IgD-negative memory B cell (primary cell): ENCODE measurements around the gene PHOX2A. TPM values are rescaled to one million over a fixed set of nuclear protein-coding genes. Genes with fewer than 3 reads are reported as not detected.

Source experiments
- H3K27ac Mint-ChIP-seq, 3 donors: one replicate each; pipeline ENCODE4 v1.8.0; 2020 to 2022; ENCODE audit warnings: mild to moderate bottlenecking in 3 of 3, mixed read lengths in 3 of 3, moderate library complexity in 1 of 3
- H3K27me3 Mint-ChIP-seq: one replicate; pipeline ENCODE4 v1.8.0; 2021; ENCODE audit warnings: mixed read lengths
- H3K36me3 Mint-ChIP-seq: one replicate; pipeline ENCODE4 v1.8.0; 2020; ENCODE audit warnings: mild to moderate bottlenecking, mixed read lengths
- H3K4me1 Mint-ChIP-seq, 3 donors: one replicate each; pipeline ENCODE4 v1.8.0; 2020 to 2022; ENCODE audit warnings: mixed read lengths in 3 of 3, mild to moderate bottlenecking in 1 of 3
- H3K4me3 Mint-ChIP-seq, 4 donors: one replicate each; pipeline ENCODE4 v1.8.0; 2020 to 2022; ENCODE audit warnings: mild to moderate bottlenecking in 4 of 4, mixed read lengths in 4 of 4, moderate library complexity in 3 of 4
- H3K9me3 Mint-ChIP-seq, 3 donors: one replicate each; pipeline ENCODE4 v1.8.0; 2020 to 2021; ENCODE audit warnings: mixed read lengths in 3 of 3, mild to moderate bottlenecking in 1 of 3
- polyA plus RNA-seq: library from polyadenylated mRNA; unstranded; fragments of 300-500 nt; fragmentation: Illumina TruSeq; gene quantifications from one replicate; pipeline ENCODE4 v1.2.3, GENCODE V29; 2021

Gene PHOX2A
- polyA plus RNA-seq, 1 donor from 2014 or later, result not detected

DNA sequence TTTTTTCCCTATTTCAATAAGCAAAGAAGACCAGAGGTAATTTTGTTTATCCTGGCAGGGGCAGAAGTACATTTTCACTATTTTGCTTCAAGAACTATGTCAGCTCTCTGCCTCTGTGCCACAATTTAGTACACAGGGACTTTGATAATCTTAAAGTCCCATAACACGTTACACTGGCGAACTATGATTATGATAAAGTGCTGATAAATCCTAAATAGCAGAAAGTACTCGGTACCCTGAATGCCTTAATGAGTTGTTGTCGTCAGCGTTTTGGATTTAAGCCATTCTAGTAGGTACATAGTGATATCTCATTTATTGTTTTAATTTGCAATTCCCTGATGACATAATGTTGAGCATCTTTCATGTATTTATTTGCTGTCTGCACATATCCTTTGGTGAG lies 16.6 kb upstream of the PHOX2A start:
- H3K27ac Mint-ChIP-seq, result no peak overlapping the region
- no peaks in the 10 kb centered on the region for H3K4me1 Mint-ChIP-seq
- no peak overlapping the region for H3K4me3 Mint-ChIP-seq
- peaks cover 8% of the 10 kb centered on the region for H3K27me3 Mint-ChIP-seq
- peaks cover 2% of the 10 kb centered on the region for H3K36me3 Mint-ChIP-seq
- peaks cover 0 to 6% (median 0%) of the 10 kb centered on the region in 3 donors for H3K9me3 Mint-ChIP-seq

- Mint-ChIP-seq H3K36me3 (peaks cover 2% of the 10 kb centered on the region), H3K4me1 (peaks cover 0 to 2% (median 0%) of the 10 kb centered on the region in 3 donors), H3K9me3 (peaks cover 0 to 6% (median 0%) of the 10 kb centered on the region in 3 donors)
Measured at GRCh38 chr11:72259490-72259889, 15.5 kb upstream of the PHOX2A start.

GRCh38 chr11:72257570-72257969 lies 13.6 kb upstream of the PHOX2A start:
- H3K4me3 Mint-ChIP-seq, result no peak overlapping the region
- H3K4me1 Mint-ChIP-seq, result peaks cover 0 to 2% (median 1%) of the 10 kb centered on the region in 3 donors
- peaks cover 0 to 2% (median 0%) of the 10 kb centered on the region in 3 donors for H3K9me3 Mint-ChIP-seq
- no peak overlapping the region for H3K27ac Mint-ChIP-seq
- H3K36me3 Mint-ChIP-seq, result peaks cover 2% of the 10 kb centered on the region
- peaks cover 6% of the 10 kb centered on the region for H3K27me3 Mint-ChIP-seq

More at GRCh38 chr11:72259490-72259889, 15.5 kb upstream of the PHOX2A start:
- Mint-ChIP-seq H3K27me3 (peaks cover 7% of the 10 kb centered on the region), H3K4me3 (no peak overlapping the region), H3K27ac (no peak overlapping the region)

- Mint-ChIP-seq H3K27ac (no peak overlapping the region), H3K4me3 (no peak overlapping the region), H3K27me3 (peaks cover 11% of the 10 kb centered on the region), H3K36me3 (no peaks in the 10 kb centered on the region), H3K9me3 (no peaks in the 10 kb centered on the region), H3K4me1 (peaks cover 0 to 2% (median 1%) of the 10 kb centered on the region in 3 donors)
Measured at GRCh38 chr11:72254299-72254993, 10.5 kb upstream of the PHOX2A start.

- Mint-ChIP-seq H3K27ac (peak overlapping the region in 1 of 3 donors; percentile 47), H3K4me3 (no peak overlapping the region), H3K4me1 (peaks cover 0 to 2% (median 1%) of the 10 kb centered on the region in 3 donors), H3K27me3 (peaks cover 11% of the 10 kb centered on the region), H3K9me3 (no peaks in the 10 kb centered on the region), H3K36me3 (no peaks in the 10 kb centered on the region)
Measured at GRCh38 chr11:72253392-72253791, 9.4 kb upstream of the PHOX2A start.

DNA sequence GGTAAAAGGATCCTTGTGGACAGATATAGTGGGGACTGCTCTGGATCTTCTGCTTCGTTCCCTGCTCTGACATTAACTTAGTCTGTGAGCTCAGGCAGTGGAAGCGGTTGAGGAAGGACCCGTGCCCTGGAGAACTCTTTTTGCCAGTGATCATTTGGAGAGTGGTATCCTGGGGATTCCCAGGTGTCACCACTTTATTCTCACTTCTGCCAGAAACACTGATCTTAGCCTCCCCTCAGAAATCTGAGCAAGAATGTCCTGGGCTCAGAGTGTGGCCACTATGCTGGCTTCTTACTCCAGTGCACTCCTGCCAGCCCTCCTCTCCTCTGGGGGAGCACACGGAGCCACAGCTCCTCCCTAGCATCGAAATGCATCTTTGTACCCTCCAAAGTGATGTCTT lies 7.6 kb upstream of the PHOX2A start:
- Mint-ChIP-seq H3K27me3 (peaks cover 11% of the 10 kb centered on the region), H3K4me1 (peaks cover 0 to 2% (median 1%) of the 10 kb centered on the region in 3 donors), H3K4me3 (no peak overlapping the region), H3K27ac (no peak overlapping the region), H3K9me3 (no peaks in the 10 kb centered on the region), H3K36me3 (no peaks in the 10 kb centered on the region)

DNA sequence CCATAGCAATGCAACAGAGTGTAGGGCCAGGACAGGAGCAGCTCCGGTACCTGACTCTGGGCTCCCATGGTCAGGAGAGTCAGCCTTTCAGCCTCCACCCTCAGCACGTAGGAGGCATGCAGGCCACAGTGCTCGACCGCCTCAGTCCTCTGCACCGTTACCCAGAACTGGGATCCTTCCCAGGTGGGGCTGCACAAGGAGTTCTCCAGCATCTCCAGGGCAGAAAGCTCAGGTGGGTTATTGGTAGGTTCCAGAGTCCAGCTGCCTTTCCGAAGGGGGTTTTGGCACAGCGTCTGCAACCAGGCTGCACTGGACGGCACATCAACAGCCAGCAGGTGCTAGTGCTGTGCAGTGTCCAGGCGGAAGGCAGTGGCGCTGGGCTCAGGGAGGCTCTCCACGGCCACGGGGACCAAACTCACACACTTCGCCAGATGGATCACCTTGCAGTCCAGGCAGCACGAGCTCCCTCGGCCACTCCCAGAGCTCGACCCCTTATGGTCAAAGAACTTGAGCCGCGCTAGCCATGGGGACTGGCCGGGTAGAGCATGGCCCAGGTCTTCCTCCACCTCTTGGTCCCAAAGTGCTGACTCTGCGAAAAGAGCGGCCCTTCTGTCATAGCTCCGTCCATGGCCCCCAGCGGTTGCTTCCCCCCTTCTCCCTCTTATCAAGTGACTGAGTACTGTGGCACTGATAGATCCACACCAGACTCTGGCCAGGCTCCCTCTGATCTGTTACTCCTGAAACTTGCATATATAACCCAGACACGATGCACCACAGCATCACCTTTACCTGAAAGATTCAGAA lies 6.9 kb upstream of the PHOX2A start:
- H3K9me3 Mint-ChIP-seq, result no peaks in the 10 kb centered on the region

GRCh38 chr11:72249961-72250360 lies 6.0 kb upstream of the PHOX2A start:
- peaks cover 11% of the 10 kb centered on the region for H3K27me3 Mint-ChIP-seq
- no peaks in the 10 kb centered on the region for H3K9me3 Mint-ChIP-seq
- H3K4me1 Mint-ChIP-seq, result peaks cover 0 to 1% (median 0%) of the 10 kb centered on the region in 3 donors
- H3K27ac Mint-ChIP-seq, result no peak overlapping the region
- H3K4me3 Mint-ChIP-seq, result peak overlapping the region in 1 of 4 donors; percentile 72
- H3K36me3 Mint-ChIP-seq, result no peaks in the 10 kb centered on the region

More for the DNA sequence above, 6.9 kb upstream of the PHOX2A start:
- no peak overlapping the region for H3K4me3 Mint-ChIP-seq
- H3K27me3 Mint-ChIP-seq, result peaks cover 11% of the 10 kb centered on the region
- H3K27ac Mint-ChIP-seq, result no peak overlapping the region
- H3K4me1 Mint-ChIP-seq, result peaks cover 0 to 2% (median 1%) of the 10 kb centered on the region in 3 donors
- no peaks in the 10 kb centered on the region for H3K36me3 Mint-ChIP-seq

DNA sequence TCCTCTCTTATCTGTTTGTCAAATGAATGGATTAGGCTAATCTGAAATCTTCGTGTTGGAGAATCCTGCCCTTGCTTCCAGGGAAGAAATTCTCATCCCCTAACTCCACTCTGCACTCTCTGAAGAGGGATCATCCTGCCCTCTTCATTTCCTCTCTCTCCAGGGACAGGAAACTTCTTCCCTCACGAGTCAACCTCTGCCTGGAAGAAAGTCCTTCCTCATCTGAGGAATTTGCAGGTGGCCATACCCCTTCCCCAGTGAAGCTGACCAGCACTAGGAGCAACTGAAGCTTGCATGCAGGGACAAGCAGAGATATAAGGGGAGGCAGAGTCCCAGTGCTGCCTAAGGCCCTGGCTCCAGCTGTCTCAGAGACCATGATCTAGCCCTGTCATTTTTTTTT lies 3.6 kb upstream of the PHOX2A start:
- H3K27me3 Mint-ChIP-seq, result peaks cover 23% of the 10 kb centered on the region
- no peak overlapping the region for H3K27ac Mint-ChIP-seq
- H3K4me3 Mint-ChIP-seq, result no peak overlapping the region
- peaks cover 3% of the 10 kb centered on the region for H3K36me3 Mint-ChIP-seq
- peaks cover 0 to 7% (median 6%) of the 10 kb centered on the region in 3 donors for H3K4me1 Mint-ChIP-seq
- no peaks in the 10 kb centered on the region for H3K9me3 Mint-ChIP-seq

GRCh38 chr11:72245263-72245816 lies 1.4 kb upstream of the PHOX2A start:
- peaks cover 0 to 3% (median 0%) of the 10 kb centered on the region in 3 donors for H3K9me3 Mint-ChIP-seq
- no peak overlapping the region for H3K4me3 Mint-ChIP-seq
- no peak overlapping the region for H3K27ac Mint-ChIP-seq
- peaks cover 3 to 15% (median 14%) of the 10 kb centered on the region in 3 donors for H3K4me1 Mint-ChIP-seq
- H3K36me3 Mint-ChIP-seq, result peaks cover 3% of the 10 kb centered on the region
- H3K27me3 Mint-ChIP-seq, result peaks cover 39% of the 10 kb centered on the region

- peaks cover 5 to 17% (median 15%) of the 10 kb centered on the region in 3 donors for H3K4me1 Mint-ChIP-seq
- peak overlapping the region in 1 of 4 donors; percentile 58 for H3K4me3 Mint-ChIP-seq
- peaks cover 0 to 3% (median 0%) of the 10 kb centered on the region in 3 donors for H3K9me3 Mint-ChIP-seq
- peaks cover 37% of the 10 kb centered on the region for H3K27me3 Mint-ChIP-seq
- H3K27ac Mint-ChIP-seq, result no peak overlapping the region
- peaks cover 3% of the 10 kb centered on the region for H3K36me3 Mint-ChIP-seq
Measured at GRCh38 chr11:72244361-72245262, 636 bp upstream of the PHOX2A start.

- H3K27ac Mint-ChIP-seq, result peak overlapping the region in 1 of 3 donors; percentile 68
- H3K4me3 Mint-ChIP-seq, result peak overlapping the region in 2 of 4 donors; percentile 72 to 73
- H3K36me3 Mint-ChIP-seq, result peaks cover 3% of the 10 kb centered on the region
- peaks cover 46% of the 10 kb centered on the region for H3K27me3 Mint-ChIP-seq
- peaks cover 0 to 3% (median 0%) of the 10 kb centered on the region in 3 donors for H3K9me3 Mint-ChIP-seq
- peaks cover 5 to 19% (median 17%) of the 10 kb centered on the region in 3 donors for H3K4me1 Mint-ChIP-seq
Measured at GRCh38 chr11:72243173-72244059, 560 bp downstream of the PHOX2A start.

DNA sequence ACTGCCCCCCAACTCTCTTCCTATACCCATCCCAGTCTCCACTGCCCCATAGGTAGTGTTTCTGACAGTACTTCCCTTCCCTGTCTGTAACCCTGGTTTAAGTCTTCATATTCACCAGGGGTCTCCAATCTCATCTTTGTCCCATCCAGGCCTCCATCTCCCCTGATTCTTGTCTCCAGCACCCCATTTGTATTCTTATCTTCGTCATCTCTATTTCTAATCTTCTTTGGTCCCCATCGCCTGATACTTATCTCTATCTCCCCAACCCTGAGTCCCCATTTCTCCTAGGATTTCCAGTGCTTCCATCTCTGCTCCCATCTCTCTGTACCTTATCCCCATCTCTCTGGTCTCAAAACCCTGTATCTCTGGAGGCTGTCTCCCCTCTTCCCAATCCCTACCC lies 1.8 kb downstream of the PHOX2A start:
- Mint-ChIP-seq H3K27ac (peak overlapping the region in 1 of 3 donors; percentile 57), H3K27me3 (peaks cover 46% of the 10 kb centered on the region), H3K9me3 (peaks cover 0 to 3% (median 0%) of the 10 kb centered on the region in 3 donors), H3K36me3 (peaks cover 3% of the 10 kb centered on the region), H3K4me3 (peak overlapping the region in 1 of 4 donors; percentile 24), H3K4me1 (peaks cover 5 to 19% (median 17%) of the 10 kb centered on the region in 3 donors)
